Liver (tissue), 9 donors: ENCODE data around the gene BAZ2B. TPM values are rescaled to one million over a fixed set of nuclear protein-coding genes. Genes with fewer than 3 reads are reported as not detected.

Experiments used
- DNase-seq: peaks from one replicate; pipeline ENCODE4 v3.0.0-alpha.2; 2017; ENCODE audit warnings: low spot score
- H3K27ac ChIP-seq, 2 donors: one replicate each; pipeline ENCODE4 v1.7.0; 2013; ENCODE audit warnings: inconsistent platforms in 2 of 2, low read length in 2 of 2, control low read depth in 1 of 2, low read depth in 1 of 2, mild to moderate bottlenecking in 1 of 2
- H3K27me3 ChIP-seq, 4 donors: one replicate each; pipeline versions ENCODE4 v1.6.1 to v1.7.0; 2013; ENCODE audit warnings: low read length in 3 of 4, inconsistent platforms in 1 of 4, mild to moderate bottlenecking in 1 of 4, moderate library complexity in 1 of 4; ENCODE audit not compliant: control insufficient read depth in 4 of 4, insufficient read depth in 4 of 4
- H3K36me3 ChIP-seq, 4 donors: one replicate each; pipeline versions ENCODE4 v1.6.1 to v1.7.0; 2013; ENCODE audit warnings: low read length in 3 of 4, mild to moderate bottlenecking in 3 of 4, low read depth in 1 of 4, moderate library complexity in 1 of 4; ENCODE audit not compliant: control insufficient read depth in 4 of 4, insufficient read depth in 3 of 4
- H3K4me1 ChIP-seq, 4 donors: one replicate each; pipeline versions ENCODE4 v1.6.1 to v1.7.0; 2013; ENCODE audit warnings: low read length in 3 of 4, mild to moderate bottlenecking in 3 of 4, moderate library complexity in 1 of 4; ENCODE audit not compliant: control insufficient read depth in 4 of 4, insufficient read depth in 4 of 4
- H3K4me3 ChIP-seq, 3 donors: one replicate each; pipeline versions ENCODE4 v1.6.1 to v1.7.0; 2013; ENCODE audit warnings: low read length in 3 of 3, control low read depth in 1 of 3, low read depth in 1 of 3, mild to moderate bottlenecking in 1 of 3
- H3K9ac ChIP-seq, 2 donors: one replicate each; pipeline ENCODE4 v1.7.0; 2013; ENCODE audit warnings: low read length in 2 of 2, mild to moderate bottlenecking in 2 of 2, moderate library complexity in 2 of 2, control low read depth in 1 of 2, low read depth in 1 of 2
- H3K9me3 ChIP-seq, 4 donors: one replicate each; pipeline versions ENCODE4 v1.6.1 to v1.7.0; 2013; ENCODE audit warnings: low read length in 3 of 4; ENCODE audit not compliant: control insufficient read depth in 4 of 4
- EGR1 ChIP-seq, 2 donors: IDR thresholded peaks; 2 replicates each; pipeline ENCODE4 v1.6.1; 2016 to 2018; ENCODE audit warnings: antibody characterized with exemption in 2 of 2, low read depth in 2 of 2
- FOXA1 ChIP-seq: IDR thresholded peaks from 2 replicates; pipeline ENCODE4 v1.6.1; 2016; ENCODE audit warnings: antibody characterized with exemption
- FOXA2 ChIP-seq: IDR thresholded peaks from 2 replicates; pipeline ENCODE4 v1.6.1; 2016; ENCODE audit warnings: antibody characterized with exemption
- HNF4A ChIP-seq, 2 donors: conservative IDR thresholded peaks; 2 replicates each; pipeline ENCODE4 v1.6.1; 2016; ENCODE audit warnings: antibody characterized with exemption in 2 of 2, mild to moderate bottlenecking in 2 of 2
- HNF4G ChIP-seq: IDR thresholded peaks from 2 replicates; pipeline ENCODE4 v1.6.1; 2016; ENCODE audit warnings: antibody characterized with exemption
- JUND ChIP-seq, 2 donors: IDR thresholded peaks; 2 replicates each; pipeline ENCODE4 v1.6.1; 2016; ENCODE audit warnings: antibody characterized with exemption in 2 of 2
- MAX ChIP-seq: IDR thresholded peaks from 2 replicates; pipeline ENCODE4 v1.6.1; 2016; ENCODE audit warnings: antibody characterized with exemption
- NR2F2 ChIP-seq: IDR thresholded peaks from 2 replicates; pipeline ENCODE4 v1.6.1; 2016; ENCODE audit warnings: antibody characterized with exemption
- RAD21 ChIP-seq, 2 donors: IDR thresholded peaks; 2 replicates each; pipeline ENCODE4 v1.6.1; 2016; ENCODE audit warnings: antibody characterized with exemption in 2 of 2, mild to moderate bottlenecking in 2 of 2
- RXRA ChIP-seq, 2 donors: IDR thresholded peaks; 2 replicates each; pipeline ENCODE4 v1.6.1; 2017 to 2018; ENCODE audit warnings: antibody characterized with exemption in 2 of 2, mild to moderate bottlenecking in 1 of 2
- SP1 ChIP-seq: IDR thresholded peaks from 2 replicates; pipeline ENCODE4 v1.6.1; 2018; ENCODE audit warnings: antibody characterized with exemption, mild to moderate bottlenecking
- TAF1 ChIP-seq: conservative IDR thresholded peaks from 2 replicates; pipeline ENCODE4 v1.6.1; 2016; ENCODE audit warnings: antibody characterized with exemption, mild to moderate bottlenecking
- YY1 ChIP-seq: IDR thresholded peaks from 2 replicates; pipeline ENCODE4 v1.6.1; 2016; ENCODE audit warnings: antibody characterized with exemption, mild to moderate bottlenecking
- ZBTB33 ChIP-seq: IDR thresholded peaks from 2 replicates; pipeline ENCODE4 v1.6.1; 2016; ENCODE audit warnings: antibody characterized with exemption
- WGBS: extraction: QIAGEN DNeasy Blood & Tissue Kit; methylation state at CpG from one replicate; pipeline ENCODE4 v1.1.7; 2013; 5-methylcytosine and 5-hydroxymethylcytosine counted together
- polyA plus RNA-seq, 2 donors: library from polyadenylated mRNA; stranded (reverse) in 1 of 2; unstranded in 1 of 2; fragments of 200-250 nt in 1 of 2; fragments of >200 nt in 1 of 2; fragmentation: Nextera tagmentation in 1 of 2; extraction: Ambion mirVana in 1 of 2; gene quantifications; one replicate each; pipeline versions ENCODE4 v1.2.1 to v1.2.3, GENCODE V29; 2013 to 2015
- total RNA-seq, 2 donors: library from RNA; depleted of rRNA; stranded (reverse); fragments of >200 nt; gene quantifications; one replicate each; pipeline ENCODE4 v1.2.3, GENCODE V29; 2014
- TF ChIP-seq, protein P1 (sequence below): IDR thresholded peaks from 2 replicates; pipeline ENCODE4 v1.6.1; 2016; ENCODE audit warnings: antibody characterized with exemption
- TF ChIP-seq, protein P2 (sequence below): IDR thresholded peaks from 2 replicates; pipeline ENCODE4 v1.6.1; 2016; ENCODE audit warnings: antibody characterized with exemption, mild to moderate bottlenecking
- TF ChIP-seq, protein P3 (sequence below): fragments of 150-350 bp; IDR thresholded peaks from 2 replicates; pipeline ENCODE4 v1.5.1; 2017; ENCODE audit warnings: improper control_type of control experiment, low read depth, low read length; ENCODE audit not compliant: missing input control
- donor health status: healthy.
- donor health status: healthy.
- donor health status: healthy.
- donor health status: healthy.
- donor health status: healthy.

The BAZ2B gene
- total and polyA plus RNA-seq, 4 donors = 6.7 to 61.0 (median 24.9) TPM

GRCh38 chr2:159555651-159556392 is 60.5 kb downstream of the BAZ2B start:
- TF ChIP-seq, protein P1, sequence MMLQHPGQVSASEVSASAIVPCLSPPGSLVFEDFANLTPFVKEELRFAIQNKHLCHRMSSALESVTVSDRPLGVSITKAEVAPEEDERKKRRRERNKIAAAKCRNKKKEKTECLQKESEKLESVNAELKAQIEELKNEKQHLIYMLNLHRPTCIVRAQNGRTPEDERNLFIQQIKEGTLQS = no peak
- no peak for DNase-seq
- H3K9me3 ChIP-seq = no peaks in the 10 kb centered on the region
- no peak overlapping the region for H3K4me3 ChIP-seq
- no peak overlapping the region for H3K27ac ChIP-seq
- 90% methylated on average over 4 of the region's 4 CpGs for WGBS
- H3K36me3 ChIP-seq = no peaks in the 10 kb centered on the region
- no peaks in the 10 kb centered on the region for H3K27me3 ChIP-seq
- H3K4me1 ChIP-seq = peaks cover 0 to 3% (median 0%) of the 10 kb centered on the region in 4 donors
- H3K9ac ChIP-seq = no peak overlapping the region

DNA sequence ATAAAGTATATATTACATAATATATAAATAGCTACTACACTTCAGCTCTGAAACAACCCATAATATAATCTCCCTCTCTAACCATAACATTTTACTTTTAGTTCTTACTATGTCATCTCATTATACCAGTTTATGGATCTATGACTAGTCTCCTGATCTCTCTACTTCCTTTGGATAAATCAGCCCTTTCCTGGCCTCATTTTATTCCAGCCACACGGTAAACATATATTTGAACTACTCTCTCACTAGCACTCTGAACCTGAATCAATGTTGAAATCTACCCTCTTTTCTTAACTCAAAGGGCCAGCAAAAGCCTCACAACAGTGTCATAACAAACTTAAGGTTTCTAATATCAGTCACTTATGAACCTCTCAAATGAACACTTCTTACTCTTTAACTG is 62.6 kb downstream of the BAZ2B start:
- H3K4me1 ChIP-seq = peaks cover 0 to 3% (median 0%) of the 10 kb centered on the region in 4 donors
- no peak overlapping the region for H3K4me3 ChIP-seq
- no peak overlapping the region for H3K9ac ChIP-seq
- H3K9me3 ChIP-seq = no peaks in the 10 kb centered on the region
- TF ChIP-seq TAF1 (no peak), FOXA1 (no peak), HNF4A (conservative IDR thresholded peaks at IDR 0.05) (peak in 1 of 2 donors; percentile 5), RAD21 (IDR thresholded peaks at IDR 0.05) (no peak)
- no peaks in the 10 kb centered on the region for H3K36me3 ChIP-seq
- WGBS = 31% methylated on average over 1 of the region's 1 CpG
- no peak for DNase-seq
- no peaks in the 10 kb centered on the region for H3K27me3 ChIP-seq
- H3K27ac ChIP-seq = no peak overlapping the region

GRCh38 chr2:159551806-159552205 is 64.5 kb downstream of the BAZ2B start:
- Histone ChIP-seq H3K4me1 (no peaks in the 10 kb centered on the region), H3K36me3 (no peaks in the 10 kb centered on the region), H3K9me3 (no peaks in the 10 kb centered on the region), H3K4me3 (no peak overlapping the region), H3K9ac (no peak overlapping the region), H3K27ac (no peak overlapping the region), H3K27me3 (no peaks in the 10 kb centered on the region)
- DNase-seq = no peak
- WGBS = 91% methylated on average over 1 of the region's 1 CpG
- no peak for TF ChIP-seq FOXA1
- TF ChIP-seq FOXA2 = no peak
- TF ChIP-seq NR2F2 = no peak
- TF ChIP-seq, protein P2, sequence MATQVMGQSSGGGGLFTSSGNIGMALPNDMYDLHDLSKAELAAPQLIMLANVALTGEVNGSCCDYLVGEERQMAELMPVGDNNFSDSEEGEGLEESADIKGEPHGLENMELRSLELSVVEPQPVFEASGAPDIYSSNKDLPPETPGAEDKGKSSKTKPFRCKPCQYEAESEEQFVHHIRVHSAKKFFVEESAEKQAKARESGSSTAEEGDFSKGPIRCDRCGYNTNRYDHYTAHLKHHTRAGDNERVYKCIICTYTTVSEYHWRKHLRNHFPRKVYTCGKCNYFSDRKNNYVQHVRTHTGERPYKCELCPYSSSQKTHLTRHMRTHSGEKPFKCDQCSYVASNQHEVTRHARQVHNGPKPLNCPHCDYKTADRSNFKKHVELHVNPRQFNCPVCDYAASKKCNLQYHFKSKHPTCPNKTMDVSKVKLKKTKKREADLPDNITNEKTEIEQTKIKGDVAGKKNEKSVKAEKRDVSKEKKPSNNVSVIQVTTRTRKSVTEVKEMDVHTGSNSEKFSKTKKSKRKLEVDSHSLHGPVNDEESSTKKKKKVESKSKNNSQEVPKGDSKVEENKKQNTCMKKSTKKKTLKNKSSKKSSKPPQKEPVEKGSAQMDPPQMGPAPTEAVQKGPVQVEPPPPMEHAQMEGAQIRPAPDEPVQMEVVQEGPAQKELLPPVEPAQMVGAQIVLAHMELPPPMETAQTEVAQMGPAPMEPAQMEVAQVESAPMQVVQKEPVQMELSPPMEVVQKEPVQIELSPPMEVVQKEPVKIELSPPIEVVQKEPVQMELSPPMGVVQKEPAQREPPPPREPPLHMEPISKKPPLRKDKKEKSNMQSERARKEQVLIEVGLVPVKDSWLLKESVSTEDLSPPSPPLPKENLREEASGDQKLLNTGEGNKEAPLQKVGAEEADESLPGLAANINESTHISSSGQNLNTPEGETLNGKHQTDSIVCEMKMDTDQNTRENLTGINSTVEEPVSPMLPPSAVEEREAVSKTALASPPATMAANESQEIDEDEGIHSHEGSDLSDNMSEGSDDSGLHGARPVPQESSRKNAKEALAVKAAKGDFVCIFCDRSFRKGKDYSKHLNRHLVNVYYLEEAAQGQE = no peak
- TF ChIP-seq, protein P3, sequence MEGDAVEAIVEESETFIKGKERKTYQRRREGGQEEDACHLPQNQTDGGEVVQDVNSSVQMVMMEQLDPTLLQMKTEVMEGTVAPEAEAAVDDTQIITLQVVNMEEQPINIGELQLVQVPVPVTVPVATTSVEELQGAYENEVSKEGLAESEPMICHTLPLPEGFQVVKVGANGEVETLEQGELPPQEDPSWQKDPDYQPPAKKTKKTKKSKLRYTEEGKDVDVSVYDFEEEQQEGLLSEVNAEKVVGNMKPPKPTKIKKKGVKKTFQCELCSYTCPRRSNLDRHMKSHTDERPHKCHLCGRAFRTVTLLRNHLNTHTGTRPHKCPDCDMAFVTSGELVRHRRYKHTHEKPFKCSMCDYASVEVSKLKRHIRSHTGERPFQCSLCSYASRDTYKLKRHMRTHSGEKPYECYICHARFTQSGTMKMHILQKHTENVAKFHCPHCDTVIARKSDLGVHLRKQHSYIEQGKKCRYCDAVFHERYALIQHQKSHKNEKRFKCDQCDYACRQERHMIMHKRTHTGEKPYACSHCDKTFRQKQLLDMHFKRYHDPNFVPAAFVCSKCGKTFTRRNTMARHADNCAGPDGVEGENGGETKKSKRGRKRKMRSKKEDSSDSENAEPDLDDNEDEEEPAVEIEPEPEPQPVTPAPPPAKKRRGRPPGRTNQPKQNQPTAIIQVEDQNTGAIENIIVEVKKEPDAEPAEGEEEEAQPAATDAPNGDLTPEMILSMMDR = no peak
- no peak for TF ChIP-seq TAF1
- no peak for TF ChIP-seq HNF4A (conservative IDR thresholded peaks at IDR 0.05)
- TF ChIP-seq ZBTB33 = no peak
- TF ChIP-seq HNF4G = no peak
- TF ChIP-seq YY1 = no peak
- TF ChIP-seq MAX = no peak
- TF ChIP-seq, protein P1 = no peak
- TF ChIP-seq EGR1 (IDR thresholded peaks at IDR 0.05; ENCODE audit: low read depth in 2 of 2) = no peak
- TF ChIP-seq SP1 = no peak
- TF ChIP-seq RAD21 (IDR thresholded peaks at IDR 0.05) = no peak
- TF ChIP-seq JUND (IDR thresholded peaks at IDR 0.05) = no peak
- TF ChIP-seq RXRA (IDR thresholded peaks at IDR 0.05) = no peak
